ENCODE data around the gene MAPK12. TPM values are rescaled to one million over a fixed set of nuclear protein-coding genes. Genes with fewer than 3 reads are reported as not detected.
A peak's percentile ranks its signal among the peaks of the same experiment; 100 is the strongest.

Gene MAPK12
- total RNA-seq, 2 donors from 2014 or later = 3.9 to 4.6 TPM

GRCh38 chr22:50286275-50286674 is 24.8 kb upstream of the MAPK12 start:
- Histone ChIP-seq H3K4me1 (peaks cover 37% of the 10 kb centered on the region), H3K27me3 (no peaks in the 10 kb centered on the region), H3K4me3 (no peak overlapping the region), H3K27ac (peak overlapping the region in 2 of 4 donors; percentile 2 to 39), H3K36me3 (replicated peaks in 1 of 2; ENCODE audit: insufficient read depth in 1 of 2, low read depth in 2 of 2) (peaks cover 17 to 28% of the 10 kb centered on the region in 2 donors), H3K9me3 (no peaks in the 10 kb centered on the region)
- no peak for ATAC-seq
- no peak for TF ChIP-seq POLR2A (IDR thresholded peaks at IDR 0.05)
- no peak for TF ChIP-seq CTCF (IDR thresholded peaks at IDR 0.05)
- WGBS, 2 donors = 80 to 86% methylated on average over 7 to 21 of the region's 21 CpGs
- no peak for DNase-seq
- intact Hi-C loops (cut with DNase I) = no loop called here

GRCh38 chr22:50285568-50286229 is 24.2 kb upstream of the MAPK12 start:
- Histone ChIP-seq H3K4me1 (peaks cover 42% of the 10 kb centered on the region), H3K27me3 (no peaks in the 10 kb centered on the region), H3K36me3 (replicated peaks in 1 of 2; ENCODE audit: insufficient read depth in 1 of 2, low read depth in 2 of 2) (peaks cover 23 to 33% of the 10 kb centered on the region in 2 donors), H3K9me3 (no peaks in the 10 kb centered on the region), H3K4me3 (no peak overlapping the region), H3K27ac (peak overlapping the region in 3 of 4 donors; percentile 20 to 39 (median 21))
- no peak for TF ChIP-seq CTCF (IDR thresholded peaks at IDR 0.05)
- no peak for TF ChIP-seq POLR2A (IDR thresholded peaks at IDR 0.05)
- no peak for DNase-seq
- no peak for ATAC-seq
- WGBS, 2 donors = 95 to 96% methylated on average over 10 to 19 of the region's 34 CpGs
- intact Hi-C loops (cut with DNase I) = no loop called here

GRCh38 chr22:50284479-50284878 is 23.0 kb upstream of the MAPK12 start:
- WGBS, 2 donors = 88 to 90% methylated on average over 5 to 11 of the region's 13 CpGs

GRCh38 chr22:50283821-50284220 is 22.3 kb upstream of the MAPK12 start:
- H3K27ac ChIP-seq = peak overlapping the region in 3 of 4 donors; percentile 75 to 89 (median 85)

More at GRCh38 chr22:50284479-50284878, 23.0 kb upstream of the MAPK12 start:
- peaks cover 28 to 34% of the 10 kb centered on the region in 2 donors for H3K36me3 ChIP-seq (replicated peaks in 1 of 2; ENCODE audit: insufficient read depth in 1 of 2, low read depth in 2 of 2)
- peak overlapping the region in 3 of 4 donors; percentile 41 to 89 (median 48) for H3K27ac ChIP-seq
- intact Hi-C loops (cut with DNase I) = no loop called here
- TF ChIP-seq POLR2A (IDR thresholded peaks at IDR 0.05) (no peak), CTCF (IDR thresholded peaks at IDR 0.05) (no peak)
- ATAC-seq = no peak
- no peaks in the 10 kb centered on the region for H3K27me3 ChIP-seq
- peaks cover 42% of the 10 kb centered on the region for H3K4me1 ChIP-seq
- no peak overlapping the region for H3K4me3 ChIP-seq
- no peaks in the 10 kb centered on the region for H3K9me3 ChIP-seq
- no peak for DNase-seq

More at GRCh38 chr22:50283821-50284220, 22.3 kb upstream of the MAPK12 start:
- TF ChIP-seq POLR2A (IDR thresholded peaks at IDR 0.05) (no peak), CTCF (IDR thresholded peaks at IDR 0.05) (no peak)
- H3K27me3 ChIP-seq = no peaks in the 10 kb centered on the region
- no peaks in the 10 kb centered on the region for H3K9me3 ChIP-seq
- H3K36me3 ChIP-seq (replicated peaks in 1 of 2; ENCODE audit: insufficient read depth in 1 of 2, low read depth in 2 of 2) = peaks cover 26 to 32% of the 10 kb centered on the region in 2 donors
- no peak for ATAC-seq
- H3K4me3 ChIP-seq = no peak overlapping the region
- no peak for DNase-seq
- peaks cover 42% of the 10 kb centered on the region for H3K4me1 ChIP-seq
- intact Hi-C loops (cut with DNase I) = no loop called here
- 91 to 93% methylated on average over 17 to 19 of the region's 30 CpGs for WGBS, 2 donors
